Fibroblast of mammary gland (primary cell): ENCODE measurements around the gene SMAD3.
A peak's percentile ranks its signal among the peaks of the same experiment; 100 is the strongest.

Experiments
- DNase-seq: peaks from one replicate; pipeline ENCODE4 v3.0.0-alpha.2; 2010; ENCODE audit warnings: low read depth
- H3K4me3 ChIP-seq: 2 replicates; pipeline ENCODE4 v1.5.1; 2011; ENCODE audit warnings: low read depth, mild to moderate bottlenecking, low read length, moderate library complexity; ENCODE audit not compliant: control insufficient read depth
- CTCF ChIP-seq: conservative IDR thresholded peaks from 2 replicates; pipeline ENCODE4 v1.5.1; 2011; ENCODE audit warnings: low read depth, low read length, inconsistent platforms; ENCODE audit not compliant: control insufficient read depth, insufficient read depth

SMAD3 gene

GRCh38 chr15:67093504-67093862, 28.1 kb downstream of the SMAD3 start:
- TF ChIP-seq CTCF = no peak
- no peak overlapping the region for H3K4me3 ChIP-seq
- DNase-seq = no peak

GRCh38 chr15:67094001-67094826, 28.8 kb downstream of the SMAD3 start:
- no peak overlapping the region for H3K4me3 ChIP-seq
- DNase-seq = no peak
- no peak for TF ChIP-seq CTCF

- DNase-seq = no peak
- no peak for TF ChIP-seq CTCF
- H3K4me3 ChIP-seq = no peak overlapping the region
Observed at GRCh38 chr15:67095912-67096311, 30.5 kb downstream of the SMAD3 start.

- no peak overlapping the region for H3K4me3 ChIP-seq
- DNase-seq = peak; percentile 72
- TF ChIP-seq CTCF = no peak
Observed at GRCh38 chr15:67096546-67097294, 31.3 kb downstream of the SMAD3 start.

GRCh38 chr15:67097424-67097823, 32.0 kb downstream of the SMAD3 start:
- H3K4me3 ChIP-seq = no peak overlapping the region
- no peak for TF ChIP-seq CTCF
- no peak for DNase-seq

- H3K4me3 ChIP-seq = peak overlapping the region; percentile 25
- no peak for TF ChIP-seq CTCF
- DNase-seq = peak; percentile 96
Observed at GRCh38 chr15:67097930-67098740, 32.7 kb downstream of the SMAD3 start.
